SK-N-SH treated with all-trans-retinoic acid at 6 μM for 48 hours (cell line): Measurements from ENCODE around the gene SYCN.

Experiments
- ATAC-seq: fragments of 200-7000 bp; cut with Tn5 transposase; 3 replicates; pipeline ENCODE4 v1.9.1; 2020; ENCODE audit warnings: mild to moderate bottlenecking, moderate library complexity
- ARNTL ChIP-seq: fragments of 450-650 bp; formaldehyde crosslinking; IDR thresholded peaks from 2 replicates; pipeline ENCODE4 v1.5.0; 2020; ENCODE audit warnings: low read depth, mild to moderate bottlenecking, moderate library complexity, borderline replicate concordance
- BACH2 ChIP-seq: fragments of 250-450 bp; sonication (Bioruptor Pico); IDR thresholded peaks from 2 replicates; pipeline ENCODE4 v1.9.0; 2021; ENCODE audit warnings: mild to moderate bottlenecking, borderline replicate concordance
- CREB5 ChIP-seq: fragments of 250-450 bp; sonication (Bioruptor Pico); IDR thresholded peaks from 2 replicates; pipeline ENCODE4 v1.5.1; 2020; ENCODE audit warnings: low read depth, mild to moderate bottlenecking, moderate library complexity
- CSDC2 ChIP-seq: fragments of 250-450 bp; sonication (Bioruptor Pico); IDR thresholded peaks from 2 replicates; pipeline ENCODE4 v1.5.0; 2020; ENCODE audit warnings: mild to moderate bottlenecking, moderate library complexity
- CSRNP3 ChIP-seq: fragments of 250-450 bp; sonication (Bioruptor Pico); IDR thresholded peaks from 2 replicates; pipeline ENCODE4 v1.5.1; 2021; ENCODE audit warnings: mild to moderate bottlenecking, moderate library complexity
- ESRRG ChIP-seq: fragments of 250-450 bp; sonication (Bioruptor Pico); IDR thresholded peaks from 2 replicates; pipeline ENCODE4 v1.6.1; 2021; ENCODE audit warnings: mild to moderate bottlenecking
- GLIS3 ChIP-seq: fragments of 250-450 bp; sonication (Bioruptor Pico); IDR thresholded peaks from 2 replicates; pipeline ENCODE4 v1.5.0; 2020; ENCODE audit warnings: mild to moderate bottlenecking, moderate library complexity
- ISL1 ChIP-seq: fragments of 250-450 bp; sonication (Bioruptor Pico); IDR thresholded peaks from 2 replicates; pipeline ENCODE4 v2.1.2; 2022; ENCODE audit warnings: mild to moderate bottlenecking, moderate library complexity
- OSR1 ChIP-seq: fragments of 250-450 bp; sonication (Bioruptor Pico); IDR thresholded peaks from 2 replicates; pipeline ENCODE4 v1.8.0; 2022; ENCODE audit warnings: moderate library complexity, mild to moderate bottlenecking, inconsistent platforms
- PATZ1 ChIP-seq: fragments of 250-450 bp; sonication (Bioruptor Pico); IDR thresholded peaks from 2 replicates; pipeline ENCODE4 v1.8.0; 2020; ENCODE audit warnings: mild to moderate bottlenecking, moderate library complexity, borderline replicate concordance
- POU6F1 ChIP-seq: fragments of 250-450 bp; sonication (Bioruptor Pico); IDR thresholded peaks from 2 replicates; pipeline ENCODE4 v1.8.0; 2021; ENCODE audit warnings: low read depth, mild to moderate bottlenecking, moderate library complexity, borderline replicate concordance
- PPARA ChIP-seq: fragments of 250-450 bp; sonication (Bioruptor Pico); IDR thresholded peaks from 2 replicates; pipeline ENCODE4 v1.5.0; 2020; ENCODE audit warnings: mild to moderate bottlenecking, borderline replicate concordance
- RARB ChIP-seq: fragments of 250-450 bp; sonication (Bioruptor Pico); IDR thresholded peaks from 2 replicates; pipeline ENCODE4 v1.8.0; 2021; ENCODE audit warnings: mild to moderate bottlenecking, moderate library complexity
- SNAI2 ChIP-seq: fragments of 250-450 bp; sonication (Bioruptor Pico); IDR thresholded peaks from 2 replicates; pipeline ENCODE4 v1.5.0; 2020; ENCODE audit warnings: mild to moderate bottlenecking, moderate library complexity
- TCF4 ChIP-seq: fragments of 250-450 bp; sonication (Bioruptor Pico); IDR thresholded peaks from 2 replicates; pipeline ENCODE4 v1.8.0; 2021; ENCODE audit warnings: mild to moderate bottlenecking, moderate library complexity, borderline replicate concordance
- TSHZ2 ChIP-seq: fragments of 250-450 bp; sonication (Bioruptor Pico); IDR thresholded peaks from 2 replicates; pipeline ENCODE4 v1.5.0; 2020; ENCODE audit warnings: mild to moderate bottlenecking, moderate library complexity
- ZC3H10 ChIP-seq: fragments of 250-450 bp; sonication (Bioruptor Pico); IDR thresholded peaks from 2 replicates; pipeline ENCODE4 v1.5.1; 2021; ENCODE audit warnings: mild to moderate bottlenecking, moderate library complexity
- ZFP3 ChIP-seq: fragments of 250-450 bp; sonication (Bioruptor Pico); IDR thresholded peaks from 2 replicates; pipeline ENCODE4 v1.5.0; 2020; ENCODE audit warnings: mild to moderate bottlenecking, moderate library complexity
- ZFP30 ChIP-seq: fragments of 450-650 bp; formaldehyde crosslinking; IDR thresholded peaks from 2 replicates; pipeline ENCODE4 v1.5.0; 2022; ENCODE audit warnings: mild to moderate bottlenecking, moderate library complexity
- ZNF565 ChIP-seq: fragments of 450-650 bp; formaldehyde crosslinking; conservative IDR thresholded peaks from 2 replicates; pipeline ENCODE4 v1.5.0; 2020; ENCODE audit warnings: low read depth, mild to moderate bottlenecking, moderate library complexity
- ZNF70 ChIP-seq: fragments of 450-650 bp; formaldehyde crosslinking; IDR thresholded peaks from 2 replicates; pipeline ENCODE4 v1.5.0; 2020; ENCODE audit warnings: mild to moderate bottlenecking, moderate library complexity
- ZNF8 ChIP-seq: fragments of 450-650 bp; formaldehyde crosslinking; IDR thresholded peaks from 2 replicates; pipeline ENCODE4 v1.5.0; 2020; ENCODE audit warnings: mild to moderate bottlenecking, moderate library complexity

Gene SYCN

GRCh38 chr19:39166571-39167391 lies 37.3 kb downstream of the SYCN start (continued):
- TF ChIP-seq CSRNP3 (CRISPR knock-in tag) (no peak), BACH2 (CRISPR knock-in tag) (no peak), SNAI2 (no peak)

- ATAC-seq = no peak
- TF ChIP-seq BACH2 (CRISPR knock-in tag) (no peak), ZNF565 (no peak), CSRNP3 (CRISPR knock-in tag) (no peak), ZFP3 (CRISPR knock-in tag) (no peak), POU6F1 (no peak), ESRRG (CRISPR knock-in tag) (no peak), ZFP30 (CRISPR knock-in tag) (no peak), OSR1 (CRISPR knock-in tag) (no peak), GLIS3 (no peak), RARB (CRISPR knock-in tag) (no peak), ZNF70 (CRISPR knock-in tag) (no peak), ISL1 (no peak), PPARA (no peak), CSDC2 (CRISPR knock-in tag) (no peak), ZC3H10 (no peak)
- TF ChIP-seq, all 23 proteins: peak for 0
Measured at GRCh38 chr19:39165857-39166256, 38.2 kb downstream of the SYCN start.

GRCh38 chr19:39164289-39164688 lies 39.8 kb downstream of the SYCN start:
- no peak for ATAC-seq
- TF ChIP-seq ZC3H10 (no peak), ZNF70 (CRISPR knock-in tag) (no peak), PATZ1 (no peak), ZNF565 (no peak)
- TF ChIP-seq, all 23 proteins: peak for 0

- ATAC-seq = no peak
Measured at GRCh38 chr19:39163621-39164020, 40.4 kb downstream of the SYCN start.

More at GRCh38 chr19:39163621-39164020, 40.4 kb downstream of the SYCN start:
- no peak for TF ChIP-seq ZFP30 (CRISPR knock-in tag)
- no peak for TF ChIP-seq TCF4 (CRISPR knock-in tag)
- TF ChIP-seq ESRRG (CRISPR knock-in tag) = no peak
- no peak for TF ChIP-seq ZNF565
- TF ChIP-seq CSRNP3 (CRISPR knock-in tag) = no peak
- no peak for TF ChIP-seq ISL1
- TF ChIP-seq ZNF8 = no peak
- TF ChIP-seq TSHZ2 (CRISPR knock-in tag) = no peak
- no peak for TF ChIP-seq RARB (CRISPR knock-in tag)
- no peak for TF ChIP-seq ARNTL (CRISPR knock-in tag)
- TF ChIP-seq CREB5 = no peak
- TF ChIP-seq ZFP3 (CRISPR knock-in tag) = no peak
- TF ChIP-seq ZC3H10 = no peak
- TF ChIP-seq GLIS3 = no peak
- TF ChIP-seq, all 23 proteins: peak for 0
